ENCODE measurements around the gene MMADHC. TPM values are rescaled to one million over a fixed set of nuclear protein-coding genes. Genes with fewer than 3 reads are reported as not detected.

MMADHC gene
- total and polyA plus RNA-seq, 2 experiments from 2014 or later, result 156 to 195 TPM

DNA sequence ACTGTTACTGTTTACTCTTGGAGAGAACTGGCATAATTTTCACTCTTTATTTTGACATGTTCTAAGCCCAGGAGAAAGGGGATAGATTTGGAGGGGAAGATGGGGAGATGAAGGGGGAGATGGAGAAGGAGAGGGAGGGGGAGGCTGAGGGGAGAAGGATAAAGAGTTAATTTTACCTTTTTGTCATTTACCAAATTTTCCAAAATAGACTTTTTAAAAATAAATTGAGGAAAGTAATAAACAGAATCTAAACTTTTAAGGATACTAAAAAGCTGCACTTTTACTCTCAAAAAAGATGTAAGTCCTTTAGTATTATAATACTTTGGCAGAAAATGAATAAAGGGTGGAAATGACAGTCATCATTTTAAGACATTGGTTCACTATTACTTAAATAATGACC lies 12.3 kb downstream of the MMADHC start:
- H3K9ac ChIP-seq, result no peak overlapping the region
- peaks cover 62% of the 10 kb centered on the region for H3K79me2 ChIP-seq (ENCODE audit: insufficient read depth)
- H2AFZ ChIP-seq, result no peak overlapping the region
- no peaks in the 10 kb centered on the region; the same call in 1 of the 2 replicates for H4K20me1 ChIP-seq (ENCODE audit: insufficient read depth)
- H3K9me3 ChIP-seq (ENCODE audit: low read depth), result no peaks in the 10 kb centered on the region
- no peaks in the 10 kb centered on the region for H3K9me2 ChIP-seq (ENCODE audit: insufficient read depth)
- peaks cover 34% of the 10 kb centered on the region; the same call in 1 of the 2 replicates for H3F3A ChIP-seq (ENCODE audit: insufficient read depth)
- no peak overlapping the region for H3K27ac ChIP-seq
- H3K4me1 ChIP-seq (ENCODE audit: insufficient read depth), result peaks cover 26% of the 10 kb centered on the region
- in situ Hi-C loops (cut with MboI), result loop anchor here (25.0 kb wide), 2 partner anchors 1462 to 1862 kb away; no protein-coding TSS in a partner anchor
- DNase-seq, result no peak
- H3K4me2 ChIP-seq (ENCODE audit: unreplicated experiment), result no peak overlapping the region
- no peaks in the 10 kb centered on the region for H3K27me3 ChIP-seq (replicated peaks; ENCODE audit: insufficient read depth)
- H3K36me3 ChIP-seq (ENCODE audit: low read depth), result peaks cover 82% of the 10 kb centered on the region
- H3K4me3 ChIP-seq, result no peak overlapping the region
- TF ChIP-seq EZH2phosphoT487 (IDR thresholded peaks at IDR 0.05; ENCODE audit: insufficient read depth, low read depth) (no peak), EZH2 (IDR thresholded peaks at IDR 0.05; ENCODE audit: insufficient read depth, poor library complexity, severe bottlenecking) (no peak)

DNA sequence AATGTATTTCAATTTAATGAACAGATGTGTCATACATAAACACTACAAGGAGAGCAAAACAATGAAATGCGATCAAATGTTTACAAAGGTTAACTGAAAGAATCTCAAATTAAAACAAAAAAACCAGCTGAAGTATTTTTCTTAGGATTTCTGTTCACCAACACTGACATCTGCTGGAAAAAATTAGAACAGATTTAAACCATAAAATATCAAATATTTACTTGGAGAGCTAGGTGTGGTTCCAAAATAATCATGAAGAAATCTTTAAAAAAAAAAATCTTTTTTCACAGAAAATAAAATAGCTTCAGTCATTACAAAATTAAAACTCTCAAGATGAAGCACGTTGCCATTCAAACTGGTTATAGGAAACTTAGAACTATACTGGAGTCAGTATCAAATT lies 13.8 kb downstream of the MMADHC start:
- Histone ChIP-seq H4K20me1 (ENCODE audit: insufficient read depth) (no peaks in the 10 kb centered on the region; the same call in 1 of the 2 replicates), H2AFZ (no peak overlapping the region), H3F3A (ENCODE audit: insufficient read depth) (peaks cover 39% of the 10 kb centered on the region; the same call in 1 of the 2 replicates), H3K4me3 (no peak overlapping the region), H3K9me3 (ENCODE audit: low read depth) (no peaks in the 10 kb centered on the region), H3K9ac (no peak overlapping the region), H3K4me1 (ENCODE audit: insufficient read depth) (peaks cover 23% of the 10 kb centered on the region; the same call in 1 of the 2 replicates), H3K27me3 (replicated peaks; ENCODE audit: insufficient read depth) (no peaks in the 10 kb centered on the region), H3K79me2 (ENCODE audit: insufficient read depth) (peaks cover 48% of the 10 kb centered on the region), H3K4me2 (ENCODE audit: unreplicated experiment) (peak overlapping the region; percentile 37), H3K36me3 (ENCODE audit: low read depth) (peaks cover 82% of the 10 kb centered on the region), H3K27ac (no peak overlapping the region), H3K9me2 (ENCODE audit: insufficient read depth) (no peaks in the 10 kb centered on the region)
- in situ Hi-C loops (cut with MboI), result loop anchor here (25.0 kb wide), 2 partner anchors 236 to 936 kb away; partner anchors contain the start of genes EPC2 and LYPD6
- TF ChIP-seq EZH2phosphoT487 (IDR thresholded peaks at IDR 0.05; ENCODE audit: insufficient read depth, low read depth), result no peak
- no peak for TF ChIP-seq EZH2 (IDR thresholded peaks at IDR 0.05; ENCODE audit: insufficient read depth, poor library complexity, severe bottlenecking)
- peak; percentile 49 for DNase-seq
- WGBS, 2 experiments (ENCODE audit: low coverage in 1 of 2, low lambda C conversion rate in 2 of 2, missing lambda C conversion rate in 2 of 2), result 14 to 15% methylated on average over 2 of the region's 2 CpGs

GRCh38 chr2:149572102-149572953 lies 15.2 kb downstream of the MMADHC start:
- in situ Hi-C loops (cut with MboI), result loop anchor here (25.0 kb wide), 2 partner anchors 235 to 935 kb away; partner anchors contain the start of genes EPC2 and LYPD6
- Histone ChIP-seq H3K4me2 (ENCODE audit: unreplicated experiment) (no peak overlapping the region), H3K9me2 (ENCODE audit: insufficient read depth) (no peaks in the 10 kb centered on the region), H3F3A (ENCODE audit: insufficient read depth) (peaks cover 32% of the 10 kb centered on the region), H3K27ac (peak overlapping the region; percentile 52), H3K4me1 (ENCODE audit: insufficient read depth) (peaks cover 23% of the 10 kb centered on the region), H3K4me3 (no peak overlapping the region), H3K36me3 (ENCODE audit: low read depth) (peaks cover 82% of the 10 kb centered on the region), H3K9me3 (ENCODE audit: low read depth) (no peaks in the 10 kb centered on the region), H3K27me3 (replicated peaks; ENCODE audit: insufficient read depth) (no peaks in the 10 kb centered on the region), H3K79me2 (ENCODE audit: insufficient read depth) (peaks cover 34% of the 10 kb centered on the region), H2AFZ (no peak overlapping the region), H3K9ac (peak overlapping the region; percentile 18; the same call in 1 of the 2 replicates), H4K20me1 (ENCODE audit: insufficient read depth) (no peaks in the 10 kb centered on the region; the same call in 1 of the 2 replicates)
- peak; percentile 79 for DNase-seq
- 38 to 42% methylated on average over 6 of the region's 6 CpGs for WGBS, 2 experiments (ENCODE audit: low coverage in 1 of 2, low lambda C conversion rate in 2 of 2, missing lambda C conversion rate in 2 of 2)
- TF ChIP-seq EZH2 (IDR thresholded peaks at IDR 0.05; ENCODE audit: insufficient read depth, poor library complexity, severe bottlenecking) (no peak), EZH2phosphoT487 (IDR thresholded peaks at IDR 0.05; ENCODE audit: insufficient read depth, low read depth) (no peak)

DNA sequence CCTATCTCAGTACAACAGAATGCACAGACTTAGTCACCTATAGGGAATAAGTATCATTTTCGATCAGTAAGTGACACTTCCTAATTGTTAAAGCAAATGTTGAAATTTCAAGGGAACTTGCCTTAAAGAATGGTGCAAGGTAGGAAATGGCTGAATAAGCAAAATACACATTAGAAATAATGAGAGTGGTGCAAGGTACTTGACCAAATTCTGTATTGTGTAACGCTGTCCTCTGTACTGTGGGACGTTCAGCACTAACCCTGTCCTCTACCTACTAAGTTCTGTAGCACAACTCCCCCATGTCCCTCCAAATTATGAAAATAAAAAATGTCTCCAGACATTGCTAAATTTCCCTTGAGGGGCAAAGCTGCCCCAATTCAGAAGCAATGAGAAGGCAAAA lies 19.4 kb downstream of the MMADHC start:
- Histone ChIP-seq H3K4me3 (no peak overlapping the region), H3K9me3 (ENCODE audit: low read depth) (no peaks in the 10 kb centered on the region), H3K4me1 (ENCODE audit: insufficient read depth) (peaks cover 17% of the 10 kb centered on the region), H3K9me2 (ENCODE audit: insufficient read depth) (no peaks in the 10 kb centered on the region), H3K79me2 (ENCODE audit: insufficient read depth) (peaks cover 9% of the 10 kb centered on the region; the same call in 1 of the 2 replicates), H3K36me3 (ENCODE audit: low read depth) (peaks cover 50% of the 10 kb centered on the region), H3K27ac (no peak overlapping the region), H3K9ac (no peak overlapping the region), H3K4me2 (ENCODE audit: unreplicated experiment) (no peak overlapping the region), H3F3A (ENCODE audit: insufficient read depth) (peaks cover 47% of the 10 kb centered on the region), H3K27me3 (replicated peaks; ENCODE audit: insufficient read depth) (no peaks in the 10 kb centered on the region), H2AFZ (no peak overlapping the region), H4K20me1 (ENCODE audit: insufficient read depth) (no peaks in the 10 kb centered on the region; the same call in 1 of the 2 replicates)
- no peak for DNase-seq
- WGBS, 2 experiments (ENCODE audit: low coverage in 1 of 2, low lambda C conversion rate in 2 of 2, missing lambda C conversion rate in 2 of 2), result 93 to 97% methylated on average over 3 of the region's 3 CpGs
- TF ChIP-seq EZH2phosphoT487 (IDR thresholded peaks at IDR 0.05; ENCODE audit: insufficient read depth, low read depth) (no peak), EZH2 (IDR thresholded peaks at IDR 0.05; ENCODE audit: insufficient read depth, poor library complexity, severe bottlenecking) (no peak)
- in situ Hi-C loops (cut with MboI), result loop anchor here (25.0 kb wide), 2 partner anchors 231 to 931 kb away; partner anchors contain the start of genes EPC2 and LYPD6

Measured in GM23248 (cell line).